AG10803 (cell line): Measurements from ENCODE around the gene LSS.

ENCODE experiments used
- DNase-seq: peaks from one replicate; pipeline ENCODE4 v3.0.0; 2010; ENCODE audit warnings: low read depth
- H3K4me3 ChIP-seq: 2 replicates; pipeline ENCODE4 v1.5.1; 2011; ENCODE audit warnings: mild to moderate bottlenecking, low read length, control low read depth
- TF ChIP-seq, protein P1 (sequence below): conservative IDR thresholded peaks from 2 replicates; pipeline ENCODE4 v1.5.1; 2011; ENCODE audit warnings: mild to moderate bottlenecking, low read length, control low read depth, inconsistent platforms

Gene LSS

DNA sequence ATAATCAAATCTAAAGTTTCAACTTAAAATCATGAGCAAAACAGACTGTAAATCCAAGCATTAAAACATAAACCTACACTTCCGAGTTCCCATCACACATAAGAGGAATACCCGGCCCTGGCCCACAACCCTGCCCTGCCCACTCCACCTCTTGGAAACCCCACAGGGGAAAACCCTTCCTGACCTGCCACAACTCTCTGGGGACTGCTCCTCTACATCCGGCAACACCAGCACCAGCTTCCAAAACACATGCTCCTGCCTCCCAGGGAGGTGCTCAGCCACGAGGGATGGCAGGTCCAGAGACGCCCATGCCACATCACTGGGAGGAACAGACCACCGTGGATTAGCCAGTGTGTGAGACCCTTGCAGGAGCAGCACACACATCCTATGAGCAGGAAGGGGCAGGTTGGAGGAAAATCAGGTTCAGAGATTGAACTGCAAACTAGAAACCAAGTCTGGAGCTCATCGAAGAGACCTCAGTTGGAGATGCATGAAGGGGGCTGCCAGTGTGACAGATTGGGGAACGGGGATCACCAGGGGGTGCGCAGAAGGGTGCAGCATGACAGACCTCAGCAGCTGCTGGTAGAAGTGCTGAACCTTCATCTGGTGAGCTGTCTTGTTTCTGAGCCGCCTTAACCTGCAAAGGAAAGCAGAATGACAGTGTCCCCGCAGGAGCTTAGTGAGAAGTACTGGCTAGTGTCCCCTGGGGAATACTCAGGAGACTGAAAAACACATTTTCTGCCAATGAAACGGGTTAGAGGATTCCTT lies 25.8 kb upstream of the LSS start:
- H3K4me3 ChIP-seq: no peak overlapping the region
- no peak for DNase-seq
- TF ChIP-seq, protein P1, sequence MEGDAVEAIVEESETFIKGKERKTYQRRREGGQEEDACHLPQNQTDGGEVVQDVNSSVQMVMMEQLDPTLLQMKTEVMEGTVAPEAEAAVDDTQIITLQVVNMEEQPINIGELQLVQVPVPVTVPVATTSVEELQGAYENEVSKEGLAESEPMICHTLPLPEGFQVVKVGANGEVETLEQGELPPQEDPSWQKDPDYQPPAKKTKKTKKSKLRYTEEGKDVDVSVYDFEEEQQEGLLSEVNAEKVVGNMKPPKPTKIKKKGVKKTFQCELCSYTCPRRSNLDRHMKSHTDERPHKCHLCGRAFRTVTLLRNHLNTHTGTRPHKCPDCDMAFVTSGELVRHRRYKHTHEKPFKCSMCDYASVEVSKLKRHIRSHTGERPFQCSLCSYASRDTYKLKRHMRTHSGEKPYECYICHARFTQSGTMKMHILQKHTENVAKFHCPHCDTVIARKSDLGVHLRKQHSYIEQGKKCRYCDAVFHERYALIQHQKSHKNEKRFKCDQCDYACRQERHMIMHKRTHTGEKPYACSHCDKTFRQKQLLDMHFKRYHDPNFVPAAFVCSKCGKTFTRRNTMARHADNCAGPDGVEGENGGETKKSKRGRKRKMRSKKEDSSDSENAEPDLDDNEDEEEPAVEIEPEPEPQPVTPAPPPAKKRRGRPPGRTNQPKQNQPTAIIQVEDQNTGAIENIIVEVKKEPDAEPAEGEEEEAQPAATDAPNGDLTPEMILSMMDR: no peak

DNA sequence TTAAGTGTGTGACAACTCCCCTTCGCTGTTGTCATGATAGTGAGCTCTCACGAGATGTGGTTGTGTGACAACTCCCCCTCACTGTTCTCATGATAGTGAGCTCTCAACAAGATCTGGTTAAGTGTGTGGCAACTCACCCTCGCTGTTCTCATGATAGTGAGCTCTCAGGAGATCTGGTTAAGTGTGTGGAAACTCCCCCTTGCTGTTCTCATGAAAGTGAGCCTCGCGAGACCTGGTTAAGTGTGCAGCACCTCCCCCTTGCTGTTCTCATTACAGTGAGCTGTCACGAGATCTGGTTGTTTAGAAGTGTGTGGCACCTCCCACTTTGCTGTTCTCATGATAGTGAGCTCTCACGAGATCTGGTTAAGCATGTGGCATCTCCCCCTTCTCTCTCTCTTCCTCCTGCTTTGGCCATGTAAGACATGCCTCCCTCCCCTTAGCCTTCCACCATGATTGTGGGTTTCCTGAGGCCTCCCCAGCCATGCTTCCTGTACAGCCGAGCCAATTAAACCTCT lies 25.1 kb upstream of the LSS start:
- TF ChIP-seq, protein P1: no peak
- H3K4me3 ChIP-seq: no peak overlapping the region
- no peak for DNase-seq

DNA sequence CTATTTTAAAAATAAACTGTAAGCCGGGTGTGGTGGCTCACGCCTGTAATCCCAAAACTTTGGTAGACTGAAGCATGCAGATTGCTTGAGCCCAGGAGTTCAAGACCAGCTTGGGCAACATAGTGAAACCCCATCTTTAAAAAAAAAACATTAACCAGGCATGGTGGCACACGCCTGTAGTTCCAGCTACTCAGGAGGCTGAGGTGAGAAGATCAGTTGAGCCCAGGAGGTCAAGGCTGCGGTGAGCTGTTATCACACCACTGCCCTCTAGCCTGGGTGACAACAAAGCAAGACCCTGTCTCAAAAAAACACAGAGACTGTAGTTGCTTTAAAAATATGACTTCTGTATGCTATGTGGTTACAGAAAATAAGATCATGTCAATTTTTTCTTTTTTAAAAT lies 24.3 kb upstream of the LSS start:
- DNase-seq: no peak
- H3K4me3 ChIP-seq: no peak overlapping the region
- TF ChIP-seq, protein P1: no peak

DNA sequence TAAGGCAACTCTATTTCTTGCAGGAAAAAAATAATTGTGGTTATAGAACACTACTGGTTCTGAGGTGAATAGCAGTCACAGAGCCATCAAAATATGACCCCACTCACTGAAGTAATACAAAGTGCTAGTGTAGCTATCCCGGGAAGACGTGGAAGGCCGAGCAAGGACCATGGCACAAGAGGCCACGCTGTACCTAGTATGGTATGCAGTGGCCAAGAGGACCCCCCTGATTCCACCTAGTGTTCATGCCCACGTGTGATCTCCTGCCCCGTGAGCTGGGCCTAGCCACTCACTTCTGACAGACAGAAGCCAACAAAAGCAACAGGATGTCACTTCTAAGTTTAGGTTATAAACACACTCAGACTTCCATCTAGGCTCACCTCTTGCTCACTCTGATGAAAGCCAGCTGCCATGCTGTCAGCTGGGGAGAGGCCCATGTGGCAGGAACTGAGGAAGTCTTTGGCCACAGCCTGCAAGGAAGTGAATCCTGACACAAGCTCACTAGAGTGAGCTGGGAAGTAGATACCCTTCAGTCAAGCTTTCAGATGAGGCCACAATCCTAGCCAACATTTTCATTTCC lies 21.7 kb upstream of the LSS start:
- TF ChIP-seq, protein P1: no peak
- DNase-seq: no peak

DNA sequence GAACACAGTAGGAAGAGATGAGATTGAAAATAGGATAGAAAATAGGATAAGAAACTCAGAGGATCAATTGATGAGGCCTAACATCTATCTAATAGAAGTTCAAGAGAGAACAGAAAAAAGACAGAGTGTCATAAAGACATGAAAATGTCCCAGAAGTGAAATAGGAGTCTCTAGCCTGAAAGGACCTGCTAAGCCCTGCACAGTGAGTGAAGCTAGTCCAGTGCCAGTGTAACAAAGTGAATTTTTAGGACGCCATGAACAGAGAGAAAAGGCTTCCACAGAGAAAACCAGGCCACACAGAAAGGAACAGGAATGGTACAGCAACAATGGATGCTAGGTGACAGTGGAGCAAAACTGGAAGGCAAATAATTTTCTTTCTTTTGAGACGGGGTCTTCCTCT lies 20.3 kb upstream of the LSS start:
- no peak overlapping the region for H3K4me3 ChIP-seq

More for the DNA sequence above, 21.7 kb upstream of the LSS start:
- H3K4me3 ChIP-seq: no peak overlapping the region

DNA sequence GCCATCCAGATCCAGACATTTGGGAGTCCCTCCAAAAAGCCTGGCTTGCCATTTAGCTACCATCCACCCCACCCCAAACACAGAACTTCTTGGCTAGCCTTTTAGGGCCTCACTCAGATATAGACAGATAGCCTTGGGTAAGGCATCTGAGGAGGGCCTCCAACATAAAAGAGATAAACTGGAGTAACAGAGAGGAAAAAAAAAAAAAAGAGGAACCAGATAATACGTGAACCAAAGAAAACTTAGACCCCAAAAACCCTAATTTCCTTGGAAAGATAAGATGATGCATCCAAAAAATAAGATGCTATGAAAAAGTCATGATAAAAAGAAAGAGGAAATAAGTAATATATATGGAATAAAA lies 19.8 kb upstream of the LSS start:
- H3K4me3 ChIP-seq: no peak overlapping the region
- TF ChIP-seq, protein P1: no peak
- no peak for DNase-seq

More for the DNA sequence above, 20.3 kb upstream of the LSS start:
- DNase-seq: no peak
- TF ChIP-seq, protein P1: no peak
